K562 (cell line): Measurements from ENCODE around the gene ZNF284. TPM values are rescaled to one million over a fixed set of nuclear protein-coding genes. Genes with fewer than 3 reads are reported as not detected.
A peak's percentile ranks its signal among the peaks of the same experiment; 100 is the strongest.

Experiments used
- polyA plus RNA-seq, 8 experiments: library from polyadenylated mRNA; depleted of rRNA in 4 of 8; stranded (reverse) in 5 of 8; unstranded in 3 of 8; fragments of >200 nt; fragmentation: Nextera tagmentation in 2 of 8; fragmentation: Illumina TruSeq in 1 of 8; extraction: Ambion mirVana in 2 of 8; extraction: Trizol in 1 of 8; gene quantifications; 2 replicates each; pipeline versions ENCODE4 v1.2.1 to v1.2.3, GENCODE V29; 2011 to 2014; ENCODE audit warnings: inconsistent platforms in 1 of 8, missing spikeins in 1 of 8
- total RNA-seq, 7 experiments: library from RNA; depleted of rRNA in 6 of 7; stranded (reverse); fragments of >200 nt in 6 of 7; fragmentation: Illumina TruSeq in 2 of 7; extraction: Trizol in 2 of 7; gene quantifications; 2 replicates each; pipeline versions ENCODE4 v1.2.1 to v1.2.3, GENCODE V29; 2011 to 2021; ENCODE audit warnings: low replicate concordance in 1 of 7
- TF ChIP-seq, protein P1 (sequence below): fragments of 450-650 bp; IDR thresholded peaks from 2 replicates; pipeline ENCODE4 v1.6.1; 2016; ENCODE audit warnings: mild to moderate bottlenecking, moderate library complexity
- TF ChIP-seq, protein P2 (sequence below), 3 experiments: fragments of 200-800 bp in 1 of 3; fragments of 250-450 bp in 1 of 3; fragments of 450-650 bp in 1 of 3; sonication (Bioruptor Pico) in 1 of 3; sonication (Bioruptor generic) in 1 of 3; formaldehyde crosslinking in 1 of 3; IDR thresholded peaks; 2 replicates each; pipeline versions ENCODE4 v1.6.1 to v1.8.0; 2016 to 2022; ENCODE audit warnings: mild to moderate bottlenecking in 2 of 3, missing genetic modification characterization in 2 of 3, missing compliant biosample characterization in 1 of 3, moderate library complexity in 1 of 3

Gene ZNF284
- total and polyA plus RNA-seq, 9 of the 15 experiments (the other 6 are each of a cell fraction or from before 2014, with no cell fraction given) = 0.07 to 0.24 (median 0.20) TPM

DNA sequence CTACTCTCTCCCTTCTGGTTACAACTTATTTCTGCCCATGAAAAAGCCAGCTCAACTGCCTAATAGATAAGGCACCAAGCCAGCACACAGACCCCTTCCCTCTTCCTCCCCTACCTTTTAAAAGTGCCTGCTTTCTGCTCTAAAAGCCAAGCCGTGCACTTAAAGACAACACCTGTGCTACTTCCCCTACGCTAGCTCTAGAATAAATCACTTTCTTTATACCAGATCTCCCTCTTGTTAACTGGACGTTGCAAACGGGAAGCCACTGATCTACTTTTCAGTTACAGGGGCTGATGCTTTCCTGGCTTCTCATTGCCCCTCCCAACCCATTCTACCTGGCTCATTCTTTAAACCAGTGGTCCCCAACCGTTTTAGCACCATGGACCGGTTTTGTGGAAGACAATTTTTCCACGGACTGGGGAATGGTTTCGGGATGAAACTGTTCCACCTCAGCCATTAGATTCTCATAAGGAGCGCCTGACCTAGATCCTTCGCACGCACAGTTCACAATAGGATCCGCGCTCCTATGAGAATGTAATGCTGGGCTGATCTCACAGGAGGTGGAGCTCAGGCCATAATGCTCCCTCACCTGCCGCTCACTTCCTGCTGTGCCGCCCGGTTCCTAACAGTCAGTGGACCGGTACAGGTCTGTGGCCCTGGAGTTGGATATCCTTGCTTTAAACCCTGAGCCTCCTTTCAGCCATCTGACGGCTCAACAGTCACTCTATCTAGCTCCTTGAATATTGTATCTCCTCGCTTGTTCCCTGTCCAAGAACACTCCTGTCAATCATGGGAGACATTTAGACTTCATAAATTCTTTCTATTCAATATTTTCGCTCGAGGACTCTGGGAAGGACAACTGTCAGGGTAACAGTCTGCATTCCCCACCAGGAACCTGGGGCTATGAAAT, 21.0 kb upstream of the ZNF284 start (continued):
- TF ChIP-seq, protein P1, sequence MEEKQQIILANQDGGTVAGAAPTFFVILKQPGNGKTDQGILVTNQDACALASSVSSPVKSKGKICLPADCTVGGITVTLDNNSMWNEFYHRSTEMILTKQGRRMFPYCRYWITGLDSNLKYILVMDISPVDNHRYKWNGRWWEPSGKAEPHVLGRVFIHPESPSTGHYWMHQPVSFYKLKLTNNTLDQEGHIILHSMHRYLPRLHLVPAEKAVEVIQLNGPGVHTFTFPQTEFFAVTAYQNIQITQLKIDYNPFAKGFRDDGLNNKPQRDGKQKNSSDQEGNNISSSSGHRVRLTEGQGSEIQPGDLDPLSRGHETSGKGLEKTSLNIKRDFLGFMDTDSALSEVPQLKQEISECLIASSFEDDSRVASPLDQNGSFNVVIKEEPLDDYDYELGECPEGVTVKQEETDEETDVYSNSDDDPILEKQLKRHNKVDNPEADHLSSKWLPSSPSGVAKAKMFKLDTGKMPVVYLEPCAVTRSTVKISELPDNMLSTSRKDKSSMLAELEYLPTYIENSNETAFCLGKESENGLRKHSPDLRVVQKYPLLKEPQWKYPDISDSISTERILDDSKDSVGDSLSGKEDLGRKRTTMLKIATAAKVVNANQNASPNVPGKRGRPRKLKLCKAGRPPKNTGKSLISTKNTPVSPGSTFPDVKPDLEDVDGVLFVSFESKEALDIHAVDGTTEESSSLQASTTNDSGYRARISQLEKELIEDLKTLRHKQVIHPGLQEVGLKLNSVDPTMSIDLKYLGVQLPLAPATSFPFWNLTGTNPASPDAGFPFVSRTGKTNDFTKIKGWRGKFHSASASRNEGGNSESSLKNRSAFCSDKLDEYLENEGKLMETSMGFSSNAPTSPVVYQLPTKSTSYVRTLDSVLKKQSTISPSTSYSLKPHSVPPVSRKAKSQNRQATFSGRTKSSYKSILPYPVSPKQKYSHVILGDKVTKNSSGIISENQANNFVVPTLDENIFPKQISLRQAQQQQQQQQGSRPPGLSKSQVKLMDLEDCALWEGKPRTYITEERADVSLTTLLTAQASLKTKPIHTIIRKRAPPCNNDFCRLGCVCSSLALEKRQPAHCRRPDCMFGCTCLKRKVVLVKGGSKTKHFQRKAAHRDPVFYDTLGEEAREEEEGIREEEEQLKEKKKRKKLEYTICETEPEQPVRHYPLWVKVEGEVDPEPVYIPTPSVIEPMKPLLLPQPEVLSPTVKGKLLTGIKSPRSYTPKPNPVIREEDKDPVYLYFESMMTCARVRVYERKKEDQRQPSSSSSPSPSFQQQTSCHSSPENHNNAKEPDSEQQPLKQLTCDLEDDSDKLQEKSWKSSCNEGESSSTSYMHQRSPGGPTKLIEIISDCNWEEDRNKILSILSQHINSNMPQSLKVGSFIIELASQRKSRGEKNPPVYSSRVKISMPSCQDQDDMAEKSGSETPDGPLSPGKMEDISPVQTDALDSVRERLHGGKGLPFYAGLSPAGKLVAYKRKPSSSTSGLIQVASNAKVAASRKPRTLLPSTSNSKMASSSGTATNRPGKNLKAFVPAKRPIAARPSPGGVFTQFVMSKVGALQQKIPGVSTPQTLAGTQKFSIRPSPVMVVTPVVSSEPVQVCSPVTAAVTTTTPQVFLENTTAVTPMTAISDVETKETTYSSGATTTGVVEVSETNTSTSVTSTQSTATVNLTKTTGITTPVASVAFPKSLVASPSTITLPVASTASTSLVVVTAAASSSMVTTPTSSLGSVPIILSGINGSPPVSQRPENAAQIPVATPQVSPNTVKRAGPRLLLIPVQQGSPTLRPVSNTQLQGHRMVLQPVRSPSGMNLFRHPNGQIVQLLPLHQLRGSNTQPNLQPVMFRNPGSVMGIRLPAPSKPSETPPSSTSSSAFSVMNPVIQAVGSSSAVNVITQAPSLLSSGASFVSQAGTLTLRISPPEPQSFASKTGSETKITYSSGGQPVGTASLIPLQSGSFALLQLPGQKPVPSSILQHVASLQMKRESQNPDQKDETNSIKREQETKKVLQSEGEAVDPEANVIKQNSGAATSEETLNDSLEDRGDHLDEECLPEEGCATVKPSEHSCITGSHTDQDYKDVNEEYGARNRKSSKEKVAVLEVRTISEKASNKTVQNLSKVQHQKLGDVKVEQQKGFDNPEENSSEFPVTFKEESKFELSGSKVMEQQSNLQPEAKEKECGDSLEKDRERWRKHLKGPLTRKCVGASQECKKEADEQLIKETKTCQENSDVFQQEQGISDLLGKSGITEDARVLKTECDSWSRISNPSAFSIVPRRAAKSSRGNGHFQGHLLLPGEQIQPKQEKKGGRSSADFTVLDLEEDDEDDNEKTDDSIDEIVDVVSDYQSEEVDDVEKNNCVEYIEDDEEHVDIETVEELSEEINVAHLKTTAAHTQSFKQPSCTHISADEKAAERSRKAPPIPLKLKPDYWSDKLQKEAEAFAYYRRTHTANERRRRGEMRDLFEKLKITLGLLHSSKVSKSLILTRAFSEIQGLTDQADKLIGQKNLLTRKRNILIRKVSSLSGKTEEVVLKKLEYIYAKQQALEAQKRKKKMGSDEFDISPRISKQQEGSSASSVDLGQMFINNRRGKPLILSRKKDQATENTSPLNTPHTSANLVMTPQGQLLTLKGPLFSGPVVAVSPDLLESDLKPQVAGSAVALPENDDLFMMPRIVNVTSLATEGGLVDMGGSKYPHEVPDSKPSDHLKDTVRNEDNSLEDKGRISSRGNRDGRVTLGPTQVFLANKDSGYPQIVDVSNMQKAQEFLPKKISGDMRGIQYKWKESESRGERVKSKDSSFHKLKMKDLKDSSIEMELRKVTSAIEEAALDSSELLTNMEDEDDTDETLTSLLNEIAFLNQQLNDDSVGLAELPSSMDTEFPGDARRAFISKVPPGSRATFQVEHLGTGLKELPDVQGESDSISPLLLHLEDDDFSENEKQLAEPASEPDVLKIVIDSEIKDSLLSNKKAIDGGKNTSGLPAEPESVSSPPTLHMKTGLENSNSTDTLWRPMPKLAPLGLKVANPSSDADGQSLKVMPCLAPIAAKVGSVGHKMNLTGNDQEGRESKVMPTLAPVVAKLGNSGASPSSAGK = no peak
- TF ChIP-seq, protein P2, sequence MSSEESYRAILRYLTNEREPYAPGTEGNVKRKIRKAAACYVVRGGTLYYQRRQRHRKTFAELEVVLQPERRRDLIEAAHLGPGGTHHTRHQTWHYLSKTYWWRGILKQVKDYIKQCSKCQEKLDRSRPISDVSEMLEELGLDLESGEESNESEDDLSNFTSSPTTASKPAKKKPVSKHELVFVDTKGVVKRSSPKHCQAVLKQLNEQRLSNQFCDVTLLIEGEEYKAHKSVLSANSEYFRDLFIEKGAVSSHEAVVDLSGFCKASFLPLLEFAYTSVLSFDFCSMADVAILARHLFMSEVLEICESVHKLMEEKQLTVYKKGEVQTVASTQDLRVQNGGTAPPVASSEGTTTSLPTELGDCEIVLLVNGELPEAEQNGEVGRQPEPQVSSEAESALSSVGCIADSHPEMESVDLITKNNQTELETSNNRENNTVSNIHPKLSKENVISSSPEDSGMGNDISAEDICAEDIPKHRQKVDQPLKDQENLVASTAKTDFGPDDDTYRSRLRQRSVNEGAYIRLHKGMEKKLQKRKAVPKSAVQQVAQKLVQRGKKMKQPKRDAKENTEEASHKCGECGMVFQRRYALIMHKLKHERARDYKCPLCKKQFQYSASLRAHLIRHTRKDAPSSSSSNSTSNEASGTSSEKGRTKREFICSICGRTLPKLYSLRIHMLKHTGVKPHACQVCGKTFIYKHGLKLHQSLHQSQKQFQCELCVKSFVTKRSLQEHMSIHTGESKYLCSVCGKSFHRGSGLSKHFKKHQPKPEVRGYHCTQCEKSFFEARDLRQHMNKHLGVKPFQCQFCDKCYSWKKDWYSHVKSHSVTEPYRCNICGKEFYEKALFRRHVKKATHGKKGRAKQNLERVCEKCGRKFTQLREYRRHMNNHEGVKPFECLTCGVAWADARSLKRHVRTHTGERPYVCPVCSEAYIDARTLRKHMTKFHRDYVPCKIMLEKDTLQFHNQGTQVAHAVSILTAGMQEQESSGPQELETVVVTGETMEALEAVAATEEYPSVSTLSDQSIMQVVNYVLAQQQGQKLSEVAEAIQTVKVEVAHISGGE (CRISPR knock-in tag; IDR thresholded peaks at IDR 0.05) = peak in 1 of 3 experiments; percentile 43; a peak in 1 of 6 replicates
